OCI-LY3 (cell line): Measurements from ENCODE around the gene LSM6.

Experiments used
- H2AFZ ChIP-seq: fragments of 200-600, 300-600 bp; shearing (Covaris generic); 2 replicates; pipeline ENCODE4 v1.6.0; 2014; ENCODE audit warnings: antibody characterized with exemption, low read depth, low read length
- H3K27ac ChIP-seq: fragments of 200-600, 300-600 bp; sonication (generic); 2 replicates; pipeline ENCODE4 v1.5.1; 2014; ENCODE audit warnings: mild to moderate bottlenecking, low read length, moderate library complexity, mixed read lengths
- H3K27me3 ChIP-seq: fragments of 200-600, 300-600 bp; sonication (generic); 2 replicates; pipeline ENCODE4 v1.6.1; 2014; ENCODE audit warnings: low read depth, low read length, mixed read lengths
- H3K36me3 ChIP-seq: fragments of 200-600, 300-600 bp; sonication (generic); replicated peaks from 2 replicates; pipeline ENCODE3; 2014; ENCODE audit warnings: low read depth, low read length, mixed read lengths
- H3K4me1 ChIP-seq: fragments of 300-600, 200-600 bp; sonication (generic); 2 replicates; pipeline ENCODE4 v1.6.1; 2014; ENCODE audit warnings: low read length, mixed read lengths
- H3K4me2 ChIP-seq: fragments of 200-600, 300-600 bp; sonication (generic); 2 replicates; pipeline ENCODE4 v1.6.1; 2014; ENCODE audit warnings: low read length, mixed read lengths
- H3K4me3 ChIP-seq: fragments of 300-600, 200-600 bp; sonication (generic); 2 replicates; pipeline ENCODE4 v1.5.1; 2014; ENCODE audit warnings: antibody characterized with exemption, mild to moderate bottlenecking, low read length, moderate library complexity
- H3K79me2 ChIP-seq: fragments of 300-600, 200-600 bp; shearing (Covaris generic); 2 replicates; pipeline ENCODE4 v1.6.1; 2014; ENCODE audit warnings: mild to moderate bottlenecking, low read length, mixed read lengths
- H3K9ac ChIP-seq: fragments of 300-600, 200-600 bp; shearing (Covaris generic); 2 replicates; pipeline ENCODE4 v1.6.0; 2014; ENCODE audit warnings: mild to moderate bottlenecking, low read length, moderate library complexity
- H3K9me3 ChIP-seq: fragments of 200-600, 300-600 bp; shearing (Covaris generic); 2 replicates; pipeline ENCODE4 v1.6.1; 2014; ENCODE audit warnings: low read length, mixed read lengths; ENCODE audit not compliant: insufficient read depth
- H4K20me1 ChIP-seq: fragments of 200-600, 300-600 bp; sonication (generic); 2 replicates; pipeline ENCODE4 v1.6.1; 2016; ENCODE audit warnings: low read length, mixed read lengths; ENCODE audit not compliant: insufficient read depth
- CTCF ChIP-seq: fragments of 200-600, 300-600 bp; sonication (generic); IDR thresholded peaks from 2 replicates; pipeline ENCODE4 v1.5.1; 2014; ENCODE audit warnings: antibody characterized with exemption, low read length, low read depth
- EZH2phosphoT487 ChIP-seq: fragments of 200-600 bp; shearing (Covaris generic); IDR thresholded peaks from 2 replicates; pipeline ENCODE4 v1.6.1; 2018; ENCODE audit warnings: antibody characterized with exemption, mixed run types, low read depth

Gene LSM6

GRCh38 chr4:146175541-146176453 is at the start of gene LSM6:
LSM6 (plus strand) TSS chr4:146175718; CDS start chr4:146182922, 7,204 bp downstream.
- peak within 1 kb of the TSS; percentile 100 for H2AFZ ChIP-seq
- no peaks in the 10 kb centered on the region for H3K27me3 ChIP-seq
- peaks cover 26% of the 10 kb centered on the region for H3K4me1 ChIP-seq
- no peaks in the 10 kb centered on the region for H3K9me3 ChIP-seq
- H3K36me3 ChIP-seq: peaks cover 12% of the 10 kb centered on the region
- TF ChIP-seq CTCF (0 out of 2 replicates have a peak, but pooled peaks have one; percentile 1), EZH2phosphoT487 (no peak)
- peaks cover 31% of the 10 kb centered on the region for H4K20me1 ChIP-seq
- H3K79me2 ChIP-seq: peaks cover 53% of the 10 kb centered on the region
- H3K27ac ChIP-seq: peak within 1 kb of the TSS; percentile 66
- peak within 1 kb of the TSS; percentile 86 for H3K4me3 ChIP-seq
- H3K9ac ChIP-seq: peak within 1 kb of the TSS; percentile 86
- peak within 1 kb of the TSS; percentile 86 for H3K4me2 ChIP-seq

GRCh38 chr4:146132445-146132844 is 43.1 kb upstream of the LSM6 start:
- no peak for TF ChIP-seq EZH2phosphoT487
- TF ChIP-seq CTCF: no peak

GRCh38 chr4:146134761-146135445 is 40.6 kb upstream of the LSM6 start:
- Histone ChIP-seq H3K36me3 (no peaks in the 10 kb centered on the region), H3K27me3 (no peaks in the 10 kb centered on the region), H3K27ac (no peak overlapping the region), H3K9ac (no peak overlapping the region), H3K4me2 (no peak overlapping the region), H3K9me3 (no peaks in the 10 kb centered on the region), H2AFZ (no peak overlapping the region), H3K79me2 (no peaks in the 10 kb centered on the region), H3K4me1 (peaks cover 23% of the 10 kb centered on the region), H4K20me1 (no peaks in the 10 kb centered on the region), H3K4me3 (no peak overlapping the region)
- TF ChIP-seq EZH2phosphoT487: no peak
- TF ChIP-seq CTCF: no peak

More at GRCh38 chr4:146132445-146132844, 43.1 kb upstream of the LSM6 start:
- Histone ChIP-seq H3K36me3 (no peaks in the 10 kb centered on the region), H3K4me2 (peak overlapping the region; percentile 49), H3K79me2 (no peaks in the 10 kb centered on the region), H2AFZ (peak overlapping the region; percentile 31; the same call in 1 of the 2 replicates), H3K4me3 (peak overlapping the region; percentile 12; the same call in 1 of the 2 replicates), H4K20me1 (no peaks in the 10 kb centered on the region), H3K27ac (no peak overlapping the region), H3K9me3 (no peaks in the 10 kb centered on the region), H3K27me3 (no peaks in the 10 kb centered on the region), H3K4me1 (peaks cover 17% of the 10 kb centered on the region), H3K9ac (no peak overlapping the region)

- TF ChIP-seq EZH2phosphoT487 (no peak), CTCF (no peak)
- no peak overlapping the region for H2AFZ ChIP-seq
- no peak overlapping the region for H3K27ac ChIP-seq
- no peaks in the 10 kb centered on the region for H4K20me1 ChIP-seq
- H3K9me3 ChIP-seq: no peaks in the 10 kb centered on the region
- no peak overlapping the region for H3K9ac ChIP-seq
- H3K4me1 ChIP-seq: peaks cover 23% of the 10 kb centered on the region
- no peak overlapping the region for H3K4me3 ChIP-seq
- H3K4me2 ChIP-seq: no peak overlapping the region
- no peaks in the 10 kb centered on the region for H3K79me2 ChIP-seq
- no peaks in the 10 kb centered on the region for H3K36me3 ChIP-seq
- H3K27me3 ChIP-seq: no peaks in the 10 kb centered on the region
Observed at GRCh38 chr4:146135941-146136340, 39.6 kb upstream of the LSM6 start.
